SK-N-MC (cell line): ENCODE data around the gene SAMD14.

Source experiments
- EZH2 ChIP-seq: fragments of 200-600 bp; sonication (generic); IDR thresholded peaks from one replicate; pipeline ENCODE4 v1.6.1; 2017; ENCODE audit warnings: antibody characterized with exemption
- FOXP2 ChIP-seq: optimal IDR thresholded peaks from 2 replicates; pipeline ENCODE3; 2011; ENCODE audit warnings: mild to moderate bottlenecking, moderate library complexity; ENCODE audit not compliant: insufficient read depth; ENCODE audit errors: extremely low read length, control extremely low read depth
- POLR2AphosphoS5 ChIP-seq: IDR thresholded peaks from 2 replicates; pipeline ENCODE4 v1.6.1; 2012; ENCODE audit warnings: mild to moderate bottlenecking, low read depth, low read length, borderline replicate concordance

DNA sequence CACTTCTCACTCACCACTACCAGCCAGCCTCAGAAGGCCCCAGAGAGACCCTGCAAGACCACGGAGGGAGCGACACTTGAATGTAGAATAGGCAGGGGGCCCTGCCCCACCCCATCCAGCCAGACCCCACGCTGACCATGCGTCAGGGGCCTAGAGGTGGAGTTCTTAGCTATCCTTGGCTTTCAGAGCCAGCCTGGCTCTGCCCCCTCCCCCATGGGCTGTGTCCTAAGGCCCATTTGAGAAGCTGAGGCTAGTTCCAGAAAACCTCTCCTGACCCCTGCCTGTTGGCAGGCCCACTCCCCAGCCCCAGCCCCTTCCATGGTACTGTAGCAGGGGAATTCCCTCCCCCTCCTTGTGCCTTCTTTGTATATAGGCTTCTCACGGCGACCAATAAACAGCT is 39.9 kb downstream of the SAMD14 start:
- TF ChIP-seq POLR2AphosphoS5 (no peak), EZH2 (no peak), FOXP2 (no peak)
